ENCODE measurements around the gene TOB1. TPM values are rescaled to one million over a fixed set of nuclear protein-coding genes. Genes with fewer than 3 reads are reported as not detected.
"Not testable (repeated sequence)": the region's sequence is repeated elsewhere in the genome, so short reads cannot be mapped to it uniquely, and the experiment has no call there.

TOB1 gene
- total RNA-seq, 1 donor from 2014 or later = 70.1 TPM

GRCh38 chr17:50861334-50861676, 4.8 kb downstream of the TOB1 start:
- Histone ChIP-seq H3K4me3 (no peak overlapping the region), H3K4me1 (peaks cover 29% of the 10 kb centered on the region), H3K27me3 (no peaks in the 10 kb centered on the region), H3K27ac (peak overlapping the region; percentile 9), H3K36me3 (peaks cover 35% of the 10 kb centered on the region), H3K9me3 (no peaks in the 10 kb centered on the region)
- intact Hi-C loops (cut with DNase I) = no loop called here
- no peak for ATAC-seq
- TF ChIP-seq, protein P1, sequence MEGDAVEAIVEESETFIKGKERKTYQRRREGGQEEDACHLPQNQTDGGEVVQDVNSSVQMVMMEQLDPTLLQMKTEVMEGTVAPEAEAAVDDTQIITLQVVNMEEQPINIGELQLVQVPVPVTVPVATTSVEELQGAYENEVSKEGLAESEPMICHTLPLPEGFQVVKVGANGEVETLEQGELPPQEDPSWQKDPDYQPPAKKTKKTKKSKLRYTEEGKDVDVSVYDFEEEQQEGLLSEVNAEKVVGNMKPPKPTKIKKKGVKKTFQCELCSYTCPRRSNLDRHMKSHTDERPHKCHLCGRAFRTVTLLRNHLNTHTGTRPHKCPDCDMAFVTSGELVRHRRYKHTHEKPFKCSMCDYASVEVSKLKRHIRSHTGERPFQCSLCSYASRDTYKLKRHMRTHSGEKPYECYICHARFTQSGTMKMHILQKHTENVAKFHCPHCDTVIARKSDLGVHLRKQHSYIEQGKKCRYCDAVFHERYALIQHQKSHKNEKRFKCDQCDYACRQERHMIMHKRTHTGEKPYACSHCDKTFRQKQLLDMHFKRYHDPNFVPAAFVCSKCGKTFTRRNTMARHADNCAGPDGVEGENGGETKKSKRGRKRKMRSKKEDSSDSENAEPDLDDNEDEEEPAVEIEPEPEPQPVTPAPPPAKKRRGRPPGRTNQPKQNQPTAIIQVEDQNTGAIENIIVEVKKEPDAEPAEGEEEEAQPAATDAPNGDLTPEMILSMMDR (IDR thresholded peaks at IDR 0.05) = no peak
- no peak for DNase-seq

GRCh38 chr17:50859727-50860126, 6.4 kb downstream of the TOB1 start:
- ATAC-seq; H3K27ac ChIP-seq; H3K9me3 ChIP-seq; intact Hi-C loops (cut with DNase I); H3K4me3 ChIP-seq; DNase-seq; H3K27me3 ChIP-seq: not testable (repeated sequence)
- peaks cover 35% of the 10 kb centered on the region for H3K4me1 ChIP-seq
- H3K36me3 ChIP-seq = peaks cover 35% of the 10 kb centered on the region

DNA sequence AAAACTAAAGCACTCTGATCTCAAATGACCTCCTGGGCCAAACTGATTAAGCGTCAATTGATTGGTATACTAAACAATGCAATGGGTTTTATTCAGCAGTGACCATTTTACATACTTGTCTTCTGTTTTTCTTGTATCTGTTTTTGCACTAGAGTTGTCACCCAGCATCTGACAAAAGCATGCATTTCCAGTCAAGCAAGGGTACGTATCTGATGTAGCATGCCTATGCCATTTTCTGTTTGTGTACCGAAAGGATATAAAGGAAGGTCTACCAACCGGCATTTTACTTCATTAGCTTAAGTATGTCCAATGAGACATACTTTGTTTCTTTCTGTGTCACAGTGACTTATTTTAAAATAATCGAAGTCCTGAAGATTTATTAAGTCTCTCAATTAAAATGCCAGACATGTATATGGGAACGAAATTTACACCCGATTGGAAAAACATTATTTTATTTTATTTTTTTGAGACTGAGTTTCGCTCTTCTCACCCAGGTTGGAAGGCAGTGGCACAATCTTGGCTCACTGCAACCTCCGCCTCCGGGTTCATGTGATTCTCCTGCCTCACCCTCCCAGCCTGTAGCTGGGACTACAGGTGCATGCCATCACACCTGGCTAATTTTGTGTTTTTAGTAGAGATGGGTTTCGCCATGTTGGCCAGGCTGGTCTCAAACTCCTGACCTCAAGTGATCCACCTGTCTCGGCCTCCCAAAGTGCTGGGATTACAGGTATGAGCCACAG, 7.5 kb downstream of the TOB1 start:
- TF ChIP-seq, protein P1 (IDR thresholded peaks at IDR 0.05) = no peak
- Histone ChIP-seq H3K4me1 (peaks cover 29% of the 10 kb centered on the region), H3K36me3 (peaks cover 30% of the 10 kb centered on the region), H3K4me3 (no peak overlapping the region), H3K27ac (peak overlapping the region; percentile 6), H3K27me3 (no peaks in the 10 kb centered on the region), H3K9me3 (no peaks in the 10 kb centered on the region)
- no peak for DNase-seq
- ATAC-seq = no peak
- intact Hi-C loops (cut with DNase I) = no loop called here

GRCh38 chr17:50856431-50856830, 9.7 kb downstream of the TOB1 start:
- H3K9me3 ChIP-seq = no peaks in the 10 kb centered on the region
- peaks cover 22% of the 10 kb centered on the region for H3K4me1 ChIP-seq
- no peak overlapping the region for H3K27ac ChIP-seq
- no peak for ATAC-seq
- no peak for DNase-seq
- H3K4me3 ChIP-seq = no peak overlapping the region
- TF ChIP-seq, protein P1 (IDR thresholded peaks at IDR 0.05) = no peak
- peaks cover 8% of the 10 kb centered on the region for H3K36me3 ChIP-seq
- intact Hi-C loops (cut with DNase I) = no loop called here
- H3K27me3 ChIP-seq = no peaks in the 10 kb centered on the region

DNA sequence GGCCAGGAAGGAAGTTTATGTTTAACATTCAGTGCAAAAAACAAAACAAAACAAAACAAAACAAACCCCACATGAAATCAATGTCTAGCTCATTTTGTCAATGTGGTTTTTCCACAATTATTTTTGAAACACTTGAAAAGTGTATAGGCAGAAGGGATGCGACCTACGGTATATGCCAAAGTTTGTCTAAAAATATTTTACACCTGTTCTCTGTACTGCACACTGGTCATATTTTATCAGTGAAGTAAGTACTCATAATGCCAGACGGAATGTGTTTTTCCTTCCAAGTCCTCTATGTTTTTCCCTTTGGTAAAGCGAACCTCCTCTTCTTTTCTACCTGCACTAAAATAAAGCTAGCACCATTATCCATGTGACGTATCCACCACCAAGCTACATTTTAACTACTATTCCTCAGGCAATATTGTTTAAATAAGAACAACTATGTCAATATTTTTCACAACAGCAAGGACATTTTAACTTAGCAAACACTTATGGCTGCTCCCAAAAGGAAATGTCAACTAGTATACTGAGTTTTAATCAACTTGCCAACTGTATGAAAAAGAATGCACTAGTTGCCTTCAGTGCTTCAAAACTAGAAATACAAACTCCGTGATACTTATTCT, 10.3 kb downstream of the TOB1 start:
- TF ChIP-seq, protein P1 (IDR thresholded peaks at IDR 0.05) = no peak
- Histone ChIP-seq H3K27me3 (no peaks in the 10 kb centered on the region), H3K4me3 (no peak overlapping the region), H3K36me3 (peaks cover 1% of the 10 kb centered on the region), H3K9me3 (no peaks in the 10 kb centered on the region), H3K4me1 (peaks cover 20% of the 10 kb centered on the region), H3K27ac (peak overlapping the region; percentile 6)
- DNase-seq (no peak), ATAC-seq (peak; percentile 63)
- intact Hi-C loops (cut with DNase I) = no loop called here

DNA sequence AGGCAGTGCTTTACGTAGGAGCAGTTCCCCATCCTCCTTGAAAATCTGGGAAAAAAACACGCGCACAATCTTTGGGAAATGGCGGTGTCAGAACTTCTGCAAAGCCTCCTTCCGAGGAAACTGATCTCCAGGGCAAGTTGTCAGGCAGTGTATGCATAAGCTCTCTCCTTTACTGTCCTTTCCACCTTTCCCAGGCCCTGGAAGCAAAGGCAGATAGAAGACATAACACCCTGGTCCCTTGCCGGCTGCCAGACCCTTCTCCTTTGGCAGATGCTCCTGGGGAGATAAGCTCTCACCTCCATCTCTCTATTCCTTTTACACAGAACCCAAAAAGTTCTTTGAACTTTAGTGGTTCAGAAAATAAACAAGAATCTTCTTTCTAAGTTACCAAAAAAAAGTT, 12.4 kb downstream of the TOB1 start:
- ATAC-seq (no peak), DNase-seq (no peak)
- peaks cover 17% of the 10 kb centered on the region for H3K4me1 ChIP-seq
- intact Hi-C loops (cut with DNase I) = loop anchor here (5.0 kb wide), 1 partner anchor 94 kb away; no protein-coding TSS in a partner anchor
- no peak overlapping the region for H3K4me3 ChIP-seq
- H3K36me3 ChIP-seq = no peaks in the 10 kb centered on the region
- no peaks in the 10 kb centered on the region for H3K9me3 ChIP-seq
- no peak overlapping the region for H3K27ac ChIP-seq
- TF ChIP-seq, protein P1 (IDR thresholded peaks at IDR 0.05) = no peak
- H3K27me3 ChIP-seq = no peaks in the 10 kb centered on the region

Measured in upper lobe of right lung (tissue), 1 donor.